Left forelimb (tissue), 1 donor: ENCODE results near the gene ACVR1.
"Not testable (repeated sequence)": the region's sequence is repeated elsewhere in the genome, so short reads cannot be mapped to it uniquely, and the experiment has no call there.

Experiments used
- DNase-seq: peaks from one replicate; pipeline ENCODE4 v3.0.0-alpha.2; 2018; ENCODE audit warnings: low spot score

The ACVR1 gene

GRCh38 chr2:157756447-157756846 lies 119.7 kb downstream of the ACVR1 start:
- not testable (repeated sequence) for DNase-seq

- no peak for DNase-seq
Observed at GRCh38 chr2:157751462-157752058, 124.6 kb downstream of the ACVR1 start.

GRCh38 chr2:157749684-157750083 lies 126.4 kb downstream of the ACVR1 start:
- no peak for DNase-seq

- no peak for DNase-seq
Observed at GRCh38 chr2:157748371-157749142, 127.6 kb downstream of the ACVR1 start.

GRCh38 chr2:157747695-157748370 lies 128.3 kb downstream of the ACVR1 start:
- no peak for DNase-seq

GRCh38 chr2:157747280-157747679 lies 128.8 kb downstream of the ACVR1 start:
- no peak for DNase-seq

GRCh38 chr2:157746234-157746950 lies 129.7 kb downstream of the ACVR1 start:
- no peak for DNase-seq

GRCh38 chr2:157744571-157745076 lies 131.5 kb downstream of the ACVR1 start:
- no peak for DNase-seq

GRCh38 chr2:157743051-157743450 lies 133.1 kb downstream of the ACVR1 start:
- no peak for DNase-seq

GRCh38 chr2:157741819-157742484 lies 134.2 kb downstream of the ACVR1 start:
- no peak for DNase-seq

- DNase-seq = no peak
Observed at GRCh38 chr2:157737656-157738055, 138.5 kb downstream of the ACVR1 start.

- no peak for DNase-seq
Observed at GRCh38 chr2:157735532-157735931, 140.6 kb downstream of the ACVR1 start.

- DNase-seq = no peak
Observed at GRCh38 chr2:157733263-157733662, 142.9 kb downstream of the ACVR1 start.

GRCh38 chr2:157732596-157732995 lies 143.5 kb downstream of the ACVR1 start:
- no peak for DNase-seq

- DNase-seq = no peak
Observed at GRCh38 chr2:157727693-157728092, 148.4 kb downstream of the ACVR1 start.

GRCh38 chr2:157726946-157727345 lies 149.2 kb downstream of the ACVR1 start:
- no peak for DNase-seq

- no peak for DNase-seq
Observed at GRCh38 chr2:157725846-157726245, 150.3 kb downstream of the ACVR1 start.

GRCh38 chr2:157722580-157723234 lies 153.4 kb downstream of the ACVR1 start:
- DNase-seq = no peak

- no peak for DNase-seq
Observed at GRCh38 chr2:157720504-157720903, 155.6 kb downstream of the ACVR1 start.

- not testable (repeated sequence) for DNase-seq
Observed at GRCh38 chr2:157704653-157705052, 171.5 kb downstream of the ACVR1 start.

GRCh38 chr2:157704148-157704547 lies 172.0 kb downstream of the ACVR1 start:
- not testable (repeated sequence) for DNase-seq
